WERI-Rb-1 (cell line): ENCODE results near the gene EFCAB6.

Experiments
- DNase-seq: peaks from one replicate; pipeline ENCODE4 v3.0.0-alpha.2; 2020
- H3K27ac ChIP-seq: fragments of 250-450 bp; sonication (Bioruptor Pico); 2 replicates; pipeline ENCODE4 v1.5.1; 2020; ENCODE audit warnings: mild to moderate bottlenecking, moderate library complexity
- H3K27me3 ChIP-seq: fragments of 250-450 bp; sonication (Bioruptor Pico); 2 replicates; pipeline ENCODE4 v1.5.1; 2021; ENCODE audit warnings: mild to moderate bottlenecking, low read depth, moderate library complexity; ENCODE audit not compliant: insufficient read depth, severe bottlenecking
- H3K36me3 ChIP-seq: fragments of 250-450 bp; sonication (Bioruptor Pico); 2 replicates; pipeline ENCODE4 v1.5.1; 2020; ENCODE audit warnings: mild to moderate bottlenecking, moderate library complexity
- H3K4me3 ChIP-seq: 2 replicates; pipeline ENCODE4 v1.5.1; 2011; ENCODE audit warnings: low read depth, mild to moderate bottlenecking, control low read depth, low read length
- H3K9me3 ChIP-seq: fragments of 250-450 bp; sonication (Bioruptor Pico); 2 replicates; pipeline ENCODE4 v1.5.1; 2021; ENCODE audit warnings: mild to moderate bottlenecking, moderate library complexity; ENCODE audit not compliant: severe bottlenecking
- CTCF ChIP-seq: IDR thresholded peaks from 2 replicates; pipeline ENCODE4 v1.5.1; 2011; ENCODE audit warnings: low read depth, mild to moderate bottlenecking, control low read depth, inconsistent platforms, low read length

Gene EFCAB6

GRCh38 chr22:43849731-43850130 lies 37.6 kb upstream of the EFCAB6 start:
- no peaks in the 10 kb centered on the region for H3K9me3 ChIP-seq
- no peaks in the 10 kb centered on the region for H3K27me3 ChIP-seq
- no peak for DNase-seq
- H3K27ac ChIP-seq: peak overlapping the region; percentile 6; the same call in 1 of the 2 replicates
- no peak overlapping the region for H3K4me3 ChIP-seq
- H3K36me3 ChIP-seq: peaks cover 31% of the 10 kb centered on the region
- TF ChIP-seq CTCF: no peak

GRCh38 chr22:43848366-43849171 lies 36.5 kb upstream of the EFCAB6 start:
- peak; percentile 66 for DNase-seq
- no peaks in the 10 kb centered on the region for H3K9me3 ChIP-seq
- no peak overlapping the region for H3K4me3 ChIP-seq
- H3K36me3 ChIP-seq: peaks cover 24% of the 10 kb centered on the region
- H3K27me3 ChIP-seq: no peaks in the 10 kb centered on the region
- peak overlapping the region; percentile 6; the same call in 1 of the 2 replicates for H3K27ac ChIP-seq
- peak; percentile 87 for TF ChIP-seq CTCF

- Histone ChIP-seq H3K4me3 (no peak overlapping the region), H3K27ac (no peak overlapping the region), H3K9me3 (no peaks in the 10 kb centered on the region), H3K36me3 (peaks cover 24% of the 10 kb centered on the region), H3K27me3 (no peaks in the 10 kb centered on the region)
- DNase-seq: no peak
- no peak for TF ChIP-seq CTCF
These were observed 35.5 kb upstream of the EFCAB6 start for GRCh38 chr22:43847376-43848289.

GRCh38 chr22:43846966-43847365 lies 34.9 kb upstream of the EFCAB6 start:
- Histone ChIP-seq H3K4me3 (no peak overlapping the region), H3K27ac (no peak overlapping the region), H3K9me3 (no peaks in the 10 kb centered on the region), H3K36me3 (peaks cover 28% of the 10 kb centered on the region), H3K27me3 (no peaks in the 10 kb centered on the region)
- TF ChIP-seq CTCF: no peak
- no peak for DNase-seq

DNA sequence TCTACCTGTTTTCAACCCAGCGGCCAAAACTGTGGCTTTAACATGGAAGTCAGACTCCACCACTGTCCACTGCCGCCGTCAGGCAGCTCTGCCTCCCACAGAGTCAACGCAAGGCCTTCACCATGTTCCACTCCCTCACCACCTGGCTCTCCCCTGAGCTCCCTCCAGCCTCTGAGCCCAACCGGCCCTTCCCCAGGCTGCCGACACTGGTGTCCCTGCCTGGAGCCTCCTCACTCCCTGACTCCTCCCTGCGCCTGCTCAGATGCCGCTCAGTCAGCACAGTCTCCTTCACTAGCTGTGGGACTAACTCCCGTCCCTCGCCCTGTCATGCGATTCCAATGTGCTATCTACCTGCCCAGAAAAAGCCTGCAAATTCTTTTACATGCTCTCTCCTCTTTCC lies 33.9 kb upstream of the EFCAB6 start:
- peaks cover 31% of the 10 kb centered on the region for H3K36me3 ChIP-seq
- no peak overlapping the region for H3K27ac ChIP-seq
- H3K27me3 ChIP-seq: no peaks in the 10 kb centered on the region
- DNase-seq: no peak
- H3K4me3 ChIP-seq: no peak overlapping the region
- H3K9me3 ChIP-seq: no peaks in the 10 kb centered on the region
- no peak for TF ChIP-seq CTCF
